ENCODE measurements around the gene LHX8. TPM values are rescaled to one million over a fixed set of nuclear protein-coding genes. Genes with fewer than 3 reads are reported as not detected.

Gene LHX8
- total RNA-seq, 1 experiment from 2014 or later: not detected

DNA sequence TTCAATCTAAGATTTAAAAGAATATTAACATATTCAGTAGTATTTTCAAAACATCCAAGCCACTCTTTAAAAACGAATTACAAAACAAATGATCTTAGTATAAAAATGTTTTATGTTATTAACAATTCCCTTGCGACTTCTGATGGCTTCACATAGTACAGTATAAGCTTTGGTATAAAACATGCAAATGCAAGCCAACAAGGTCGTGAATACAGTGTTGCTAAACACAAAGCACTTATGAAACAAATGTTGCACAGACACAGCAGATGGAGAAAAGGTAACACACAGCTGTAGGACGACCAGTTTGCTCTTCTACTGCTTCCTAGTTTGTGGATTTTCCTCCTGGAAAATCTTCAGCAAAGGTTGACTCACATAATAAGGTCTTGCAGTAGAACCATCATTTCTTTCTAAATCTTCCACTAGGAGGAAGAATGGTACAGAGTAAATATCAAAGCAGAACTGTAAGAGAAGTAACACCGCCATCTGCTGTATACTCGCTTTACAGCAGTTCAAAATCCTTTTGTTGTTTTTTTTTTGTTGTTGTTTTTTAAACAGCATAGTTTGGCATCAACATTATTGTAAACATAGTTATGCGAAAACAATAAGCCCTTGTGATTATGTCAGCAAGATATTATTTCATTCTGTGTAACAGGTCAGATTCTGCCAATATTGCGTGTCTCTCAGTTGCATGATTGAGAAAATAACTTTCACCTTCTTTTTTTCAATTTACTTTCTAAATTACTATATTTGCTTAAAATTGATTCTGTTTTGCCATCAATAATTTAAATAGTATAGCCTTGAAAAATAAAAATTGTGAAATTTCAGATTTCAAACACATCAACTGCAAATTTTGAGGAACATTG is 69.5 kb downstream of the LHX8 start:
- Histone ChIP-seq H2BK15ac (ENCODE audit: low read depth, low read length) (no peak overlapping the region), H3K23me2 (ENCODE audit: insufficient read length, low read depth, low read length, poor library complexity, severe bottlenecking) (no peaks in the 10 kb centered on the region), H2BK20ac (ENCODE audit: low read depth, low read length, poor library complexity, severe bottlenecking) (no peak overlapping the region), H3K9ac (ENCODE audit: extremely low read depth, insufficient read length, low read length) (no peak overlapping the region), H3K4ac (ENCODE audit: low read depth, low read length) (no peak overlapping the region), H3K56ac (ENCODE audit: insufficient read length, low read depth, low read length) (no peak overlapping the region), H4K8ac (replicated peaks; ENCODE audit: insufficient read length, low read depth, low read length) (no peak overlapping the region), H3K79me1 (ENCODE audit: insufficient read depth, low read depth, low read length, poor library complexity, severe bottlenecking) (no peaks in the 10 kb centered on the region), H4K91ac (ENCODE audit: insufficient read length, low read depth, low read length) (no peak overlapping the region), H3K79me2 (ENCODE audit: insufficient read depth, low read length) (no peaks in the 10 kb centered on the region), H2BK120ac (ENCODE audit: low read depth, low read length, poor library complexity, severe bottlenecking) (no peak overlapping the region), H4K5ac (ENCODE audit: insufficient read length, low read depth, low read length) (no peak overlapping the region), H2BK5ac (ENCODE audit: insufficient read length, low read length) (no peak overlapping the region), H2BK12ac (ENCODE audit: insufficient read length, low read depth, low read length) (no peak overlapping the region), H3K9me3 (ENCODE audit: control insufficient read depth, low read depth, low read length) (no peaks in the 10 kb centered on the region), H3K4me1 (ENCODE audit: insufficient read depth, low read length) (peaks cover 2% of the 10 kb centered on the region; the same call in 1 of the 2 replicates), H2AFZ (ENCODE audit: low read length) (no peak overlapping the region), H3K27me3 (ENCODE audit: insufficient read depth, low read length) (no peaks in the 10 kb centered on the region), H3K14ac (ENCODE audit: insufficient read depth, low read length) (no peak overlapping the region), H3K23ac (ENCODE audit: insufficient read length, low read depth, low read length) (no peak overlapping the region), H3K18ac (ENCODE audit: insufficient read length, low read depth, low read length) (no peak overlapping the region), H3K4me2 (ENCODE audit: insufficient read depth, insufficient read length, low read length) (no peak overlapping the region), H2AK5ac (ENCODE audit: insufficient read length, low read length) (no peak overlapping the region), H4K20me1 (ENCODE audit: control insufficient read depth, insufficient read depth, insufficient read length) (no peaks in the 10 kb centered on the region), H3K27ac (ENCODE audit: insufficient read length, low read depth, low read length) (no peak overlapping the region), H3T11ph (ENCODE audit: low read length) (no peak overlapping the region)
- no peak for DNase-seq
- Mint-ChIP-seq H3K36me3 (ENCODE audit: insufficient read depth in 1 of 3, low read depth in 3 of 3) (no peaks in the 10 kb centered on the region), H3K9me3 (no peaks in the 10 kb centered on the region), H3K4me1 (peaks cover 6 to 9% of the 10 kb centered on the region in 2 experiments), H3K4me3 (no peak overlapping the region), H3K27me3 (ENCODE audit: low read depth) (no peaks in the 10 kb centered on the region), H3K27ac (no peak overlapping the region)
- TF ChIP-seq, protein P1, sequence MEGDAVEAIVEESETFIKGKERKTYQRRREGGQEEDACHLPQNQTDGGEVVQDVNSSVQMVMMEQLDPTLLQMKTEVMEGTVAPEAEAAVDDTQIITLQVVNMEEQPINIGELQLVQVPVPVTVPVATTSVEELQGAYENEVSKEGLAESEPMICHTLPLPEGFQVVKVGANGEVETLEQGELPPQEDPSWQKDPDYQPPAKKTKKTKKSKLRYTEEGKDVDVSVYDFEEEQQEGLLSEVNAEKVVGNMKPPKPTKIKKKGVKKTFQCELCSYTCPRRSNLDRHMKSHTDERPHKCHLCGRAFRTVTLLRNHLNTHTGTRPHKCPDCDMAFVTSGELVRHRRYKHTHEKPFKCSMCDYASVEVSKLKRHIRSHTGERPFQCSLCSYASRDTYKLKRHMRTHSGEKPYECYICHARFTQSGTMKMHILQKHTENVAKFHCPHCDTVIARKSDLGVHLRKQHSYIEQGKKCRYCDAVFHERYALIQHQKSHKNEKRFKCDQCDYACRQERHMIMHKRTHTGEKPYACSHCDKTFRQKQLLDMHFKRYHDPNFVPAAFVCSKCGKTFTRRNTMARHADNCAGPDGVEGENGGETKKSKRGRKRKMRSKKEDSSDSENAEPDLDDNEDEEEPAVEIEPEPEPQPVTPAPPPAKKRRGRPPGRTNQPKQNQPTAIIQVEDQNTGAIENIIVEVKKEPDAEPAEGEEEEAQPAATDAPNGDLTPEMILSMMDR (conservative IDR thresholded peaks at IDR 0.05): peak; percentile 90
- no CpG with 5 or more reads among the region's 8 CpGs for WGBS (ENCODE audit: extremely low coverage, insufficient read length, low lambda C conversion rate)

Data from H9 (cell line).